GM19452 (cell line): ENCODE results near the gene TSR2.

Experiments used
- ATAC-seq: cut with Tn5 transposase; IDR thresholded peaks from one replicate; pipeline ENCODE4 v1.9.1; 2021; ENCODE audit not compliant: unreplicated experiment

The TSR2 gene

GRCh38 chrX:54439960-54440871, at the start of gene TSR2:
TSS of gene TSR2 (plus strand) at chrX:54440404. CDS start at chrX:54440422, 18 bp downstream.
- ATAC-seq, result peak; percentile 98

- ATAC-seq, result no peak
These were observed 43.1 kb upstream of the TSR2 start for GRCh38 chrX:54397113-54397512.

- ATAC-seq, result no peak
These were observed 32.9 kb upstream of the TSR2 start for GRCh38 chrX:54407266-54407665.

GRCh38 chrX:54411732-54412131, 28.5 kb upstream of the TSR2 start:
- no peak for ATAC-seq

GRCh38 chrX:54413753-54414152, 26.5 kb upstream of the TSR2 start:
- no peak for ATAC-seq

- ATAC-seq, result no peak
These were observed 24.5 kb upstream of the TSR2 start for GRCh38 chrX:54415534-54416350.

GRCh38 chrX:54416965-54417364, 23.2 kb upstream of the TSR2 start:
- ATAC-seq, result no peak

- no peak for ATAC-seq
These were observed 20.5 kb upstream of the TSR2 start for GRCh38 chrX:54419559-54420302.

- ATAC-seq, result no peak
These were observed 18.0 kb upstream of the TSR2 start for GRCh38 chrX:54422168-54422567.

GRCh38 chrX:54423161-54423888, 16.9 kb upstream of the TSR2 start:
- ATAC-seq, result no peak

GRCh38 chrX:54427837-54428424, 12.3 kb upstream of the TSR2 start:
- ATAC-seq, result no peak

- ATAC-seq, result no peak
These were observed 9.7 kb upstream of the TSR2 start for GRCh38 chrX:54430519-54430918.

- no peak for ATAC-seq
These were observed 5.1 kb upstream of the TSR2 start for GRCh38 chrX:54435121-54435520.

GRCh38 chrX:54442790-54443189, 2.6 kb downstream of the TSR2 start:
- ATAC-seq, result no peak

GRCh38 chrX:54444752-54445151, 4.5 kb downstream of the TSR2 start:
- ATAC-seq, result no peak

- ATAC-seq, result no peak
These were observed 5.9 kb downstream of the TSR2 start for GRCh38 chrX:54446084-54446483.

- ATAC-seq, result no peak
These were observed 7.3 kb downstream of the TSR2 start for GRCh38 chrX:54447461-54447860.

- ATAC-seq, result no peak
These were observed 9.7 kb downstream of the TSR2 start for GRCh38 chrX:54449929-54450328.

GRCh38 chrX:54452920-54453319, 12.7 kb downstream of the TSR2 start:
- no peak for ATAC-seq

- no peak for ATAC-seq
These were observed 30.0 kb downstream of the TSR2 start for GRCh38 chrX:54470054-54470760.
